ENCODE results near the gene CORIN. TPM values are rescaled to one million over a fixed set of nuclear protein-coding genes. Genes with fewer than 3 reads are reported as not detected.
"Not testable (repeated sequence)": the region's sequence is repeated elsewhere in the genome, so short reads cannot be mapped to it uniquely, and the experiment has no call there.

CORIN gene
- total RNA-seq, 1 donor from 2014 or later = 0.51 TPM

GRCh38 chr4:47550899-47551548 lies 286.8 kb downstream of the CORIN start:
- Mint-ChIP-seq H3K9me3 (ENCODE audit: unreplicated experiment) (no peaks in the 10 kb centered on the region), H3K4me3 (ENCODE audit: unreplicated experiment) (no peak overlapping the region), H3K36me3 (ENCODE audit: low read depth, unreplicated experiment) (no peaks in the 10 kb centered on the region)

GRCh38 chr4:47550357-47550756 lies 287.5 kb downstream of the CORIN start:
- not testable (repeated sequence) for H3K4me3 Mint-ChIP-seq (ENCODE audit: unreplicated experiment); H3K27ac Mint-ChIP-seq (ENCODE audit: unreplicated experiment); H3K36me3 Mint-ChIP-seq (ENCODE audit: low read depth, unreplicated experiment); H3K27me3 Mint-ChIP-seq (ENCODE audit: unreplicated experiment); H3K9me3 Mint-ChIP-seq (ENCODE audit: unreplicated experiment); H3K4me1 Mint-ChIP-seq (ENCODE audit: unreplicated experiment); DNase-seq (ENCODE audit: low spot score)

More at GRCh38 chr4:47550899-47551548, 286.8 kb downstream of the CORIN start:
- no peak for DNase-seq (ENCODE audit: low spot score)
- H3K4me1 Mint-ChIP-seq (ENCODE audit: unreplicated experiment) = no peaks in the 10 kb centered on the region
- H3K27me3 Mint-ChIP-seq (ENCODE audit: unreplicated experiment) = peaks cover 2% of the 10 kb centered on the region
- no peak for TF ChIP-seq CTCF (IDR thresholded peaks at IDR 0.05; ENCODE audit: unreplicated experiment)
- H3K27ac Mint-ChIP-seq (ENCODE audit: unreplicated experiment) = no peak overlapping the region

Small RNAs within 50 kb of the gene (microRNA-seq; reads per million reads assigned to microRNA genes)
- gene MIR8053 (ENCODE audit: unreplicated experiment) = not detected

Other genes starting within 250 kb of the CORIN start
- gene NFXL1, start 76.5 kb upstream of the CORIN start, total RNA-seq (ENCODE audit: unreplicated experiment) = 20.0 TPM
- gene CNGA1, start 178.6 kb upstream of the CORIN start, total RNA-seq (ENCODE audit: unreplicated experiment) = not detected
- gene NIPAL1, start 178.7 kb upstream of the CORIN start, total RNA-seq (ENCODE audit: unreplicated experiment) = 2.0 TPM

Data from endothelial cell (in vitro differentiated cells).